Measurements from ENCODE around the gene NEU2.

DNA sequence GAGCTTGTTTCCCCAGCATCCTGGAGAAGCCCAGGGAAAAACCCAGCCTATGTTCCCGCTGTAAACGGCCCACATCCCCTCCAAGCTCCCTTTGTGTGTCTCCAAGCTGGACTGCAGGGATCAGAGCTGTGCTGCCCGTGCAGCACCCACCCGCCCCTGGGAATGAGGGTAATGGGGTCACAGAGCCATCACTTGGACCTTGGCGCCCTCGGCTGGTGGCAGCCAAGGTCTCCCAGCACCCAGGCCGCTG is 27.0 kb downstream of the NEU2 start:
- no peak for TF ChIP-seq POLR2A (IDR thresholded peaks at IDR 0.05)
- TF ChIP-seq, protein P1, sequence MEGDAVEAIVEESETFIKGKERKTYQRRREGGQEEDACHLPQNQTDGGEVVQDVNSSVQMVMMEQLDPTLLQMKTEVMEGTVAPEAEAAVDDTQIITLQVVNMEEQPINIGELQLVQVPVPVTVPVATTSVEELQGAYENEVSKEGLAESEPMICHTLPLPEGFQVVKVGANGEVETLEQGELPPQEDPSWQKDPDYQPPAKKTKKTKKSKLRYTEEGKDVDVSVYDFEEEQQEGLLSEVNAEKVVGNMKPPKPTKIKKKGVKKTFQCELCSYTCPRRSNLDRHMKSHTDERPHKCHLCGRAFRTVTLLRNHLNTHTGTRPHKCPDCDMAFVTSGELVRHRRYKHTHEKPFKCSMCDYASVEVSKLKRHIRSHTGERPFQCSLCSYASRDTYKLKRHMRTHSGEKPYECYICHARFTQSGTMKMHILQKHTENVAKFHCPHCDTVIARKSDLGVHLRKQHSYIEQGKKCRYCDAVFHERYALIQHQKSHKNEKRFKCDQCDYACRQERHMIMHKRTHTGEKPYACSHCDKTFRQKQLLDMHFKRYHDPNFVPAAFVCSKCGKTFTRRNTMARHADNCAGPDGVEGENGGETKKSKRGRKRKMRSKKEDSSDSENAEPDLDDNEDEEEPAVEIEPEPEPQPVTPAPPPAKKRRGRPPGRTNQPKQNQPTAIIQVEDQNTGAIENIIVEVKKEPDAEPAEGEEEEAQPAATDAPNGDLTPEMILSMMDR (IDR thresholded peaks at IDR 0.05), result no peak
